Activated T-helper 2 cell treated with anti-CD3 and anti-CD28 coated beads, Interferon-gamma antibody, Interleukin-2, Interleukin-4, amounts not matched to agents 10 μg/mL and 5 μg/mL and 100 μg/mL, durations not matched to agents 14 hours and 24 hours and 36 hours (primary cell): ENCODE measurements around the gene S1PR2. TPM values are rescaled to one million over a fixed set of nuclear protein-coding genes. Genes with fewer than 3 reads are reported as not detected.
"Not testable (repeated sequence)": the region's sequence is repeated elsewhere in the genome, so short reads cannot be mapped to it uniquely, and the experiment has no call there.

Experiments
- DNase-seq: peaks from one replicate; pipeline ENCODE4 v3.0.0; 2021; ENCODE audit warnings: low spot score
- H3K27ac Mint-ChIP-seq: one replicate; pipeline ENCODE4 v1.8.0; 2021; ENCODE audit warnings: mixed read lengths
- H3K27me3 Mint-ChIP-seq: one replicate; pipeline ENCODE4 v1.8.0; 2021; ENCODE audit warnings: low read depth, mixed read lengths
- H3K36me3 Mint-ChIP-seq: one replicate; pipeline ENCODE4 v1.8.0; 2021; ENCODE audit warnings: low read depth, mixed read lengths
- H3K4me1 Mint-ChIP-seq: one replicate; pipeline ENCODE4 v1.8.0; 2021; ENCODE audit warnings: low read depth, mixed read lengths
- H3K4me3 Mint-ChIP-seq: one replicate; pipeline ENCODE4 v1.8.0; 2021; ENCODE audit warnings: low read depth, mild to moderate bottlenecking, moderate library complexity, mixed read lengths
- H3K9me3 Mint-ChIP-seq: one replicate; pipeline ENCODE4 v1.8.0; 2021; ENCODE audit warnings: mixed read lengths
- intact Hi-C: fragments of 100-400 bp; cut with micrococcal nuclease; formaldehyde crosslinking; loops from one replicate; pipeline ENCODE4 v1.15.1; 2023
- total RNA-seq: library from RNA; stranded (reverse); gene quantifications from 2 replicates; pipeline ENCODE4 v1.2.3, GENCODE V29; 2022

S1PR2 gene
- total RNA-seq, 1 donor from 2014 or later: 10.8 TPM

- no peaks in the 10 kb centered on the region for H3K4me1 Mint-ChIP-seq
- no peak for DNase-seq
- no peaks in the 10 kb centered on the region for H3K9me3 Mint-ChIP-seq
- no peak overlapping the region for H3K27ac Mint-ChIP-seq
- no peak overlapping the region for H3K4me3 Mint-ChIP-seq
- intact Hi-C loops: no loop called here
- no peaks in the 10 kb centered on the region for H3K36me3 Mint-ChIP-seq
- no peaks in the 10 kb centered on the region for H3K27me3 Mint-ChIP-seq
Measured at GRCh38 chr19:10245189-10245939, 14.2 kb upstream of the S1PR2 start.

- Mint-ChIP-seq H3K9me3 (no peaks in the 10 kb centered on the region), H3K27ac (no peak overlapping the region), H3K4me1 (no peaks in the 10 kb centered on the region), H3K36me3 (no peaks in the 10 kb centered on the region), H3K4me3 (no peak overlapping the region), H3K27me3 (no peaks in the 10 kb centered on the region)
- intact Hi-C loops: no loop called here
- DNase-seq: no peak
Measured at GRCh38 chr19:10243606-10244005, 12.5 kb upstream of the S1PR2 start.

GRCh38 chr19:10241826-10242449, 10.8 kb upstream of the S1PR2 start:
- H3K4me3 Mint-ChIP-seq, DNase-seq, H3K36me3 Mint-ChIP-seq, H3K27ac Mint-ChIP-seq, H3K9me3 Mint-ChIP-seq, H3K27me3 Mint-ChIP-seq, H3K4me1 Mint-ChIP-seq, intact Hi-C loops: not testable (repeated sequence)

- Mint-ChIP-seq H3K27me3 (no peaks in the 10 kb centered on the region), H3K4me1 (peaks cover 13% of the 10 kb centered on the region), H3K9me3 (no peaks in the 10 kb centered on the region), H3K36me3 (no peaks in the 10 kb centered on the region), H3K27ac (no peak overlapping the region), H3K4me3 (no peak overlapping the region)
- DNase-seq: no peak
- intact Hi-C loops: no loop called here
Measured at GRCh38 chr19:10238172-10238783, 7.1 kb upstream of the S1PR2 start.

GRCh38 chr19:10237702-10238101, 6.6 kb upstream of the S1PR2 start:
- H3K4me3 Mint-ChIP-seq: no peak overlapping the region
- no peak overlapping the region for H3K27ac Mint-ChIP-seq
- DNase-seq: no peak
- intact Hi-C loops: no loop called here
- peaks cover 13% of the 10 kb centered on the region for H3K4me1 Mint-ChIP-seq
- H3K27me3 Mint-ChIP-seq: no peaks in the 10 kb centered on the region
- no peaks in the 10 kb centered on the region for H3K36me3 Mint-ChIP-seq
- H3K9me3 Mint-ChIP-seq: no peaks in the 10 kb centered on the region

- intact Hi-C loops, H3K27ac Mint-ChIP-seq: not testable (repeated sequence)
Measured at GRCh38 chr19:10235409-10235808, 4.3 kb upstream of the S1PR2 start.

GRCh38 chr19:10235003-10235402, 3.9 kb upstream of the S1PR2 start:
- H3K27ac Mint-ChIP-seq: no peak overlapping the region
- H3K36me3 Mint-ChIP-seq: no peaks in the 10 kb centered on the region
- intact Hi-C loops: no loop called here
- H3K4me1 Mint-ChIP-seq: peaks cover 14% of the 10 kb centered on the region
- DNase-seq: no peak
- H3K27me3 Mint-ChIP-seq: no peaks in the 10 kb centered on the region
- H3K4me3 Mint-ChIP-seq: no peak overlapping the region
- no peaks in the 10 kb centered on the region for H3K9me3 Mint-ChIP-seq

More at GRCh38 chr19:10235409-10235808, 4.3 kb upstream of the S1PR2 start:
- H3K9me3 Mint-ChIP-seq, DNase-seq, H3K27me3 Mint-ChIP-seq, H3K36me3 Mint-ChIP-seq: not testable (repeated sequence)
- H3K4me3 Mint-ChIP-seq: peak overlapping the region; percentile 17
- H3K4me1 Mint-ChIP-seq: peaks cover 14% of the 10 kb centered on the region

- Mint-ChIP-seq H3K4me3 (no peak overlapping the region), H3K27ac (no peak overlapping the region), H3K9me3 (no peaks in the 10 kb centered on the region), H3K36me3 (no peaks in the 10 kb centered on the region), H3K27me3 (no peaks in the 10 kb centered on the region), H3K4me1 (peaks cover 21% of the 10 kb centered on the region)
- DNase-seq: no peak
- intact Hi-C loops: no loop called here
Measured at GRCh38 chr19:10233946-10234345, 2.8 kb upstream of the S1PR2 start.

GRCh38 chr19:10231612-10232228, 589 bp upstream of the S1PR2 start:
- Mint-ChIP-seq H3K4me3 (peak overlapping the region; percentile 73), H3K27me3 (no peaks in the 10 kb centered on the region), H3K36me3 (no peaks in the 10 kb centered on the region), H3K27ac (peak overlapping the region; percentile 62), H3K4me1 (peaks cover 22% of the 10 kb centered on the region), H3K9me3 (no peaks in the 10 kb centered on the region)
- DNase-seq: no peak
- intact Hi-C loops: loop anchor here (2.0 kb wide), 1 partner anchor 37 kb away; the partner anchor contains the start of gene DNMT1

GRCh38 chr19:10230173-10230860, 814 bp downstream of the S1PR2 start:
- peak overlapping the region; percentile 83 for H3K4me3 Mint-ChIP-seq
- H3K9me3 Mint-ChIP-seq: no peaks in the 10 kb centered on the region
- no peaks in the 10 kb centered on the region for H3K36me3 Mint-ChIP-seq

GRCh38 chr19:10228920-10229319, 2.2 kb downstream of the S1PR2 start:
- intact Hi-C loops: loop anchor here (1.0 kb wide), 1 partner anchor 21 kb away; no protein-coding TSS in a partner anchor
- Mint-ChIP-seq H3K27ac (peak overlapping the region; percentile 39), H3K36me3 (peaks cover 3% of the 10 kb centered on the region), H3K9me3 (no peaks in the 10 kb centered on the region), H3K4me3 (peak overlapping the region; percentile 47), H3K4me1 (peaks cover 8% of the 10 kb centered on the region), H3K27me3 (no peaks in the 10 kb centered on the region)
- DNase-seq: no peak

More at GRCh38 chr19:10230173-10230860, 814 bp downstream of the S1PR2 start:
- Mint-ChIP-seq H3K4me1 (peaks cover 13% of the 10 kb centered on the region), H3K27ac (peak overlapping the region; percentile 61), H3K27me3 (no peaks in the 10 kb centered on the region)
- peak; percentile 31 for DNase-seq
- intact Hi-C loops: loop anchor here (2.0 kb wide), 1 partner anchor 36 kb away; the partner anchor contains the start of gene DNMT1

- peaks cover 8% of the 10 kb centered on the region for H3K4me1 Mint-ChIP-seq
- H3K27me3 Mint-ChIP-seq: no peaks in the 10 kb centered on the region
- H3K4me3 Mint-ChIP-seq: no peak overlapping the region
- intact Hi-C loops: no loop called here
- no peak overlapping the region for H3K27ac Mint-ChIP-seq
- peaks cover 3% of the 10 kb centered on the region for H3K36me3 Mint-ChIP-seq
- H3K9me3 Mint-ChIP-seq: no peaks in the 10 kb centered on the region
- no peak for DNase-seq
Measured at GRCh38 chr19:10228393-10228792, 2.7 kb downstream of the S1PR2 start.
